MCF 10A (cell line): ENCODE measurements around the gene DLX4. TPM values are rescaled to one million over a fixed set of nuclear protein-coding genes. Genes with fewer than 3 reads are reported as not detected.

Source experiments
- BruUV-seq: library from RNA; stranded (reverse); fragments of 400-500 nt; replicated peaks from 2 replicates; lab custom pipeline; 2021; lab: Mats Ljungman, UMichigan
- CTCF ChIA-PET: fragments of 300-600 bp; sonication (Branson Sonifier 250); formaldehyde crosslinking; extraction: SDS; loops from one replicate; lab custom pipeline; 2021; ENCODE audit warnings: antibody characterized with exemption, inconsistent platforms; lab: Yijun Ruan, JAX
- POLR2A ChIA-PET: fragments of 300-600, 350-650 bp; sonication (Branson Sonifier 250); formaldehyde crosslinking; extraction: SDS; loops from one replicate; lab custom pipeline; 2020; ENCODE audit warnings: antibody characterized with exemption, inconsistent platforms; lab: Yijun Ruan, JAX
- DNase-seq: peaks from one replicate; pipeline ENCODE4 v3.0.0-alpha.2; 2018; ENCODE audit not compliant: unreplicated experiment
- H3K27ac Mint-ChIP-seq: one replicate; pipeline ENCODE4 v1.8.0; 2022; ENCODE audit warnings: mild to moderate bottlenecking, low read depth, mixed read lengths; ENCODE audit not compliant: unreplicated experiment
- H3K27me3 Mint-ChIP-seq: one replicate; pipeline ENCODE4 v1.8.0; 2022; ENCODE audit warnings: mixed read lengths; ENCODE audit not compliant: insufficient read depth, unreplicated experiment
- H3K36me3 Mint-ChIP-seq: one replicate; pipeline ENCODE4 v1.8.0; 2022; ENCODE audit warnings: mild to moderate bottlenecking, moderate library complexity, mixed read lengths; ENCODE audit not compliant: insufficient read depth, unreplicated experiment
- H3K4me1 Mint-ChIP-seq: one replicate; pipeline ENCODE4 v1.8.0; 2022; ENCODE audit warnings: mixed read lengths; ENCODE audit not compliant: insufficient read depth, unreplicated experiment
- H3K4me3 Mint-ChIP-seq: one replicate; pipeline ENCODE4 v1.8.0; 2022; ENCODE audit warnings: mild to moderate bottlenecking, moderate library complexity, mixed read lengths; ENCODE audit not compliant: unreplicated experiment
- H3K9me3 Mint-ChIP-seq: one replicate; pipeline ENCODE4 v1.8.0; 2022; ENCODE audit warnings: mixed read lengths; ENCODE audit not compliant: unreplicated experiment
- intact Hi-C: fragments of 100-400 bp; cut with micrococcal nuclease; formaldehyde crosslinking; loops from 2 replicates; pipeline ENCODE4 v1.14.1; 2022
- total RNA-seq: library from RNA; stranded (reverse); gene quantifications from 2 replicates; pipeline ENCODE4 v1.2.3, GENCODE V29; 2022
- TF ChIP-seq, protein P1 (sequence below): fragments of 200-600 bp; IDR thresholded peaks from one replicate; pipeline ENCODE4 v1.8.0; 2022; ENCODE audit warnings: antibody characterized with exemption, mild to moderate bottlenecking; ENCODE audit not compliant: unreplicated experiment

Gene DLX4
- total RNA-seq, 1 experiment from 2014 or later, result 0.56 TPM

DNA sequence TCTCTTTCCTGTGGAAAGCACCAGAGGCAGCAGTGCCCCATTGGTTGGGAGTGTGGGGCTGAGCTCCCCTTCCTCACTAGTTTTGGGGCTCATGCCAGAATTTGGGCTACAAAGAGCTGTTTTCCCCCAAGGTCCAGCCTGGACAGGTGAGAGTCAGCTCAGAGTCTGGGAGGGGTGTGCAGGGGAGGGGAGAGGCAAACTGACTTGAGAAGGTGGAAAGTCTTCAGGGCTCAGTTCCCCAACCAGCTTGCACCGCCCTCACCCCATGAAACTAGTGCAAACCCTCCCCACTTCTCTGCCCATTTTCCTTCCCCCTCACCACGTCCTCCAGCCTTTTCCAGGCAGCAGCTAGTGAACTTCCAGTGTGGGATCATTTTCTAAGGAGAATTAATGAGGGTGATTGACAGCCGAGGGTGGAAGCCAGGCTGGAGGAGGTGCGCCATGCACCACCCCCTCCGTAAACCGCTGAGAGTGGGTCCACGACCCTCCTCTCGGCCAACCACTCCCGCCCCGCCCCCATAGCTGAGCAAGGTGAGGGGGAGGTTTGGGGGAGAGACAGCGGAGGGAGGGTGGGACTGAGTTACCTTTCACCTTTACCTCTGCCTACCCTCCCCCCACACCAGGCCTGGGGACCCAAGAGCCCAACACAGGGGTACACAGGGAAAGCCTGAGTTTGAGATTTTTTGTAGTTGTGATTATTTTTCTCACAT lies 6.2 kb upstream of the DLX4 start:
- no peak overlapping the region for H3K27ac Mint-ChIP-seq

DNA sequence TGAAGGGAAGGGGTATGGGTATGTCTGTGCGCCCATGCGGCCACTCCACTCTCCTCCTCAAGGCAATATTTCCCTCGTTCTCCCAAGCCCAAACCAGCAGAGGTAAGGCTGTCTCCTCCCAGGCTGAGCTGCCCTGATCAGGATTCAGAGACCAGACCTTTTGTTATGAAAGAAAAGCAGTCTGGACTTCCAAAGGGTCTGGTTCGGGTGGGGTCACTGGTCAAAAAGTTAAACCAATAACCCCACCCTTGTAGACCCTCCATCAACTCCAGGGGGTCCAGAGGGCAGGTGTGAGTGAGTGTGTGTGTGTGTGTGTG lies 5.7 kb upstream of the DLX4 start:
- Mint-ChIP-seq H3K9me3 (no peaks in the 10 kb centered on the region), H3K4me1 (peaks cover 6% of the 10 kb centered on the region), H3K27me3 (peaks cover 54% of the 10 kb centered on the region), H3K27ac (no peak overlapping the region), H3K4me3 (no peak overlapping the region), H3K36me3 (no peaks in the 10 kb centered on the region)
- no TSS peak for BruUV-seq
- DNase-seq, result no peak
- ChIA-PET POLR2A (no interaction called here), CTCF (interaction anchor here (1.2 kb wide), 1 partner anchor 12 kb away, joined by 4 read pairs; no protein-coding TSS in a partner anchor)
- intact Hi-C loops, result no loop called here
- TF ChIP-seq, protein P1, sequence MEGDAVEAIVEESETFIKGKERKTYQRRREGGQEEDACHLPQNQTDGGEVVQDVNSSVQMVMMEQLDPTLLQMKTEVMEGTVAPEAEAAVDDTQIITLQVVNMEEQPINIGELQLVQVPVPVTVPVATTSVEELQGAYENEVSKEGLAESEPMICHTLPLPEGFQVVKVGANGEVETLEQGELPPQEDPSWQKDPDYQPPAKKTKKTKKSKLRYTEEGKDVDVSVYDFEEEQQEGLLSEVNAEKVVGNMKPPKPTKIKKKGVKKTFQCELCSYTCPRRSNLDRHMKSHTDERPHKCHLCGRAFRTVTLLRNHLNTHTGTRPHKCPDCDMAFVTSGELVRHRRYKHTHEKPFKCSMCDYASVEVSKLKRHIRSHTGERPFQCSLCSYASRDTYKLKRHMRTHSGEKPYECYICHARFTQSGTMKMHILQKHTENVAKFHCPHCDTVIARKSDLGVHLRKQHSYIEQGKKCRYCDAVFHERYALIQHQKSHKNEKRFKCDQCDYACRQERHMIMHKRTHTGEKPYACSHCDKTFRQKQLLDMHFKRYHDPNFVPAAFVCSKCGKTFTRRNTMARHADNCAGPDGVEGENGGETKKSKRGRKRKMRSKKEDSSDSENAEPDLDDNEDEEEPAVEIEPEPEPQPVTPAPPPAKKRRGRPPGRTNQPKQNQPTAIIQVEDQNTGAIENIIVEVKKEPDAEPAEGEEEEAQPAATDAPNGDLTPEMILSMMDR, result no peak

More for the DNA sequence above, 6.2 kb upstream of the DLX4 start:
- BruUV-seq, result no TSS peak
- Mint-ChIP-seq H3K36me3 (no peaks in the 10 kb centered on the region), H3K9me3 (no peaks in the 10 kb centered on the region), H3K4me3 (no peak overlapping the region), H3K4me1 (peaks cover 6% of the 10 kb centered on the region), H3K27me3 (peaks cover 51% of the 10 kb centered on the region)
- CTCF ChIA-PET, result interaction anchor here (1.2 to 2.5 kb wide), 3 partner anchors 10 to 34 kb away, joined by 4 to 16 read pairs (median 4); no protein-coding TSS in a partner anchor
- no peak for DNase-seq
- intact Hi-C loops, result no loop called here
- POLR2A ChIA-PET, result interaction anchor here (0.7 kb wide), 1 partner anchor 435 kb away, joined by 3 read pairs; no protein-coding TSS in a partner anchor
- TF ChIP-seq, protein P1, result no peak

DNA sequence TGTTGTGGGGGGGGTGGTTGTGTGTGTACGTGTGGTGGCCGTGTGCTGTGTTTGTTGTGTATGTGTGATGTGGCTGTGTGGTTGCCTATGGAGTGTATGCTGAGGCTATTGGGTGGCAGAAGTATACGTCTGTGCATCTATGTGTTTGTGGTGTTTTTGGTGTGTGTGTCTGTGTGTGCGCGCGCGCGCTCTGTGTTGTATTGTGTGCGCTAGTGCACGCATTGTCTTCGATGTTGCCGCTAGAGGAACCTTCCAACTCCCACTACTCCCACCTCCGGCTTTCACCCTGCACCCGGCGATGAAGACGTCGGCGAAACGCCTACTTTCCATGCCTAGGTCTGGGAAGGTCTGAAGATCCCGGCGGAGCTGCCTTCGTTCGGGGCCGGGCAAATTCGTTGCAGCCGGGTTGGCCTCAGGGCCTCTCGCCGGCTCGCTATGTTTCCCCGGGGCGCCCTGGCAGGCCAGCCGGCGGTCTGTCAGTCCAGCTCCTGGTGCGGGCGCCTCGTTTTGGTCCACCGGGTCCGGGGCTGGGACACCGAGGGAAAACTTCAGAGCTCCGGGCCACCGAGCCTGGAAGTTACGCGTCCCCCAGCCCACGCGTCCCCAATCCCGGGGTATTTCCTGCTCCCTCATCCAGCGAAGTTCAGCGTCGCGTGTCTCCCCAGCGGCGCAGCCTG lies 5.2 kb upstream of the DLX4 start:
- POLR2A ChIA-PET, result no interaction called here
- peaks cover 6% of the 10 kb centered on the region for H3K4me1 Mint-ChIP-seq
- H3K27me3 Mint-ChIP-seq, result peaks cover 54% of the 10 kb centered on the region
- intact Hi-C loops, result no loop called here
- H3K27ac Mint-ChIP-seq, result no peak overlapping the region
- TF ChIP-seq, protein P1, result no peak
- H3K9me3 Mint-ChIP-seq, result no peaks in the 10 kb centered on the region
- no peak for DNase-seq
- H3K36me3 Mint-ChIP-seq, result no peaks in the 10 kb centered on the region
- BruUV-seq, result no TSS peak
- no peak overlapping the region for H3K4me3 Mint-ChIP-seq
- CTCF ChIA-PET, result interaction anchor here (0.6 to 1.2 kb wide), 4 partner anchors 11 to 362 kb away, joined by 3 to 5 read pairs (median 4); no protein-coding TSS in a partner anchor

DNA sequence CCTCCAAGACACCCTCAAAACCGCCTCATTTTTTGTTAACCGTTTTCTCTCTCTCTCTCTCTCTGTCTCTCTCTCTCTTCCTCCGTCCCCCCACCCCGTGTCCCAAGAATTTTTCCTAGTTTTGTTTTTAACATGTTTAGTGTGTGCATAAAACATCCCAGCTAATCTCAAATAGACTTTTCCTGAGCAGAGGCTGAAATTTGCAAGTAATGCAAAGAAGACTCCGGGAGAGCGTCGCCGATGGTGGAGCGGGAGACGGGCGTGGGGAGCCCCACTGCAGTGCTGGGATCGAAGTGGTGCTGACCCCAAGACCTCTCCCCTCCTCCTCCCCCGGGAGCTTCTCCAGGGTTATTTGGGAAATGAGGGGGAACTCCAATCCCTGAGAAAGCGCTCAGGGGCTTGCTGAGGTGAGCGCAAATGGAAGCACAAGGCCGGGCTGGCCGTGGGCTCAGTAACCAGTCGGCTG lies 4.7 kb upstream of the DLX4 start:
- POLR2A ChIA-PET, result no interaction called here
- H3K36me3 Mint-ChIP-seq, result no peaks in the 10 kb centered on the region
- H3K27ac Mint-ChIP-seq, result no peak overlapping the region
- H3K4me1 Mint-ChIP-seq, result peaks cover 5% of the 10 kb centered on the region
- TF ChIP-seq, protein P1, result no peak
- CTCF ChIA-PET, result interaction anchor here (0.7 to 1.0 kb wide), 2 partner anchors 12 to 363 kb away, joined by 3 to 5 read pairs; no protein-coding TSS in a partner anchor
- intact Hi-C loops, result no loop called here
- DNase-seq, result no peak
- no peak overlapping the region for H3K4me3 Mint-ChIP-seq
- H3K9me3 Mint-ChIP-seq, result no peaks in the 10 kb centered on the region
- peaks cover 54% of the 10 kb centered on the region for H3K27me3 Mint-ChIP-seq
- no TSS peak for BruUV-seq
